ENCODE results near the gene DMAC1.

- TF ChIP-seq POLR2AphosphoS5 (IDR thresholded peaks at IDR 0.05) (no peak), CTCF (IDR thresholded peaks at IDR 0.05) (no peak), POLR2A (IDR thresholded peaks at IDR 0.05) (no peak)
These were observed 13.8 kb downstream of the DMAC1 start for GRCh38 chr9:7785813-7786212.
